T47D (cell line): Measurements from ENCODE around the gene PLA2G12B.
"Not testable (repeated sequence)": the region's sequence is repeated elsewhere in the genome, so short reads cannot be mapped to it uniquely, and the experiment has no call there.

Experiments
- DNase-seq, 2 experiments: peaks; one replicate each; pipeline versions ENCODE4 v3.0.0 to v3.0.0-alpha.2; 2011 to 2012; ENCODE audit warnings: low read depth in 1 of 2, low spot score in 1 of 2
- JUND ChIP-seq: IDR thresholded peaks from 2 replicates; pipeline ENCODE4 v1.6.1; 2012; ENCODE audit warnings: low read depth
- in situ Hi-C: cut with HindIII; loops from 2 replicates; pipeline ENCODE4 v1.10.0; 2016; ENCODE audit warnings: low sequenced_read_pairs, low pct_unique_long_range_greater_than_20kb

The PLA2G12B gene, protein sequence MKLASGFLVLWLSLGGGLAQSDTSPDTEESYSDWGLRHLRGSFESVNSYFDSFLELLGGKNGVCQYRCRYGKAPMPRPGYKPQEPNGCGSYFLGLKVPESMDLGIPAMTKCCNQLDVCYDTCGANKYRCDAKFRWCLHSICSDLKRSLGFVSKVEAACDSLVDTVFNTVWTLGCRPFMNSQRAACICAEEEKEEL

DNA sequence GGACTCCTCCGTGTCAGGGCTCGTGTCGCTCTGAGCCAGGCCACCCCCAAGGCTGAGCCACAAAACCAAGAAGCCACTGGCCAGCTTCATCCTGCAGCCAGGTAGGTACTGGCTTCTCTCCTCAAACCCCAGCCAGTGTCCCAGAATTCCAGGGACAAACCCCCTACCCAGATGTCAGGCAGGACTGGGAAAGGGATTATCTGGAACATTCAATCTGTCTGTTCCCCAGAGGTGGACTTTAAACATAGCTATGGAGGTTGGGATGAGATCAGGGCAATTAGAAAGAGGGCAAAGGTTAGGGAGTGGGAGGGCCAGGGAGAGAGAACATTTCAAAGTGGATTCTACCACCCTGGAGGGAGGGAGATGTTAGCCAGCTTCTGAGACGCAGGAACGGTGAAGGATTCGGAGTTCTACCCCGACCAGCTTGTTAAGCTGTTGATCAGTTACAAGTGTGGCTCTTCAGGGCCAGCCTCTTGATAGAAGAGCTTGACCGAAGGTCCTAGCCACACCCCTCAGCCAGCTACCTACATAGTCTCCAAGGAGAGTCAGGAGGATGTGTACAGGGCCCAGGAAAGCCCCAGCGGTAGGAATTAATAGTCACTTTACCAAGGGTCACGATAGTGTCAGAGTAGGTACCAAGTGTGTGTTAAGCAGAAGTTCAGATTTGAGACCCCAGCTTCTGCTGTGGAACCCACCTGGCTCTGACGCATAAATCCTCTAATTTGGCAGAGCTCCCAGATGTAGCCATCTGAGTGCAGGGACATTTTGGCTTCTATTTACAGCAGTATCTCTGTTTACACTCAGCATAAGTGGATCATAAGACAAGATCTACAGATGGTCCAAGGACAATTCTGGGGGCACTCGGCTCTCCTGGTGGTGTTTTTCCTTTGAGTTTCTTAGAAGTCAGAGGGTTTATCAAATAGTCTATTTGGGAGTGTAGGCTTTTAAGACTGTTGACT, at the start of gene PLA2G12B:
PLA2G12B (minus strand) TSS at position 211 of the 959 bp plus-strand sequence; CDS start at position 90, 121 bp downstream.
- TF ChIP-seq JUND: no peak
- in situ Hi-C loops: no loop called here
- no peak for DNase-seq

GRCh38 chr10:73003822-73004221, 49.2 kb upstream of the PLA2G12B start:
- in situ Hi-C loops: no loop called here
- DNase-seq: no peak
- no peak for TF ChIP-seq JUND

- DNase-seq: no peak
- in situ Hi-C loops: no loop called here
These were observed 46.4 kb upstream of the PLA2G12B start for GRCh38 chr10:73000973-73001372.

DNA sequence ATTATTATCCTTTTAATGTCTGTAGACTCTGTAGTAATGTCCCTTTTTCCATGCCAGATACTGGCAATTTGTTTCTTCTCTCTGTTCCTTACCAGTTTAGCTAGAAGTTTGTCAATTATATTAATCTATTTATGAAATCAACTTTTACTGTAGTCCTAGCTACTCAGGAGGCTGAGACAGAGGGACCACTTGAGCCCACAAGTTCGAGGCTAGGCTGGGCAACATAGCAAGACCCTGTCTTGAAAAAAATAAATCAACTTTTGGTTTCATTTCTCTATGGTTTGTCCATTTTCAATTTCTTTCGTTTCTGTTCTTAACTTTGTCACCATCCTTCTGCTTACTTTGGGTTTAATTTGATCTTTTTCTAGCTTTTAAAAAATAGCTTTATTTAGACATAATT, 42.5 kb upstream of the PLA2G12B start:
- DNase-seq: no peak
- in situ Hi-C loops: no loop called here
- no peak for TF ChIP-seq JUND

More at GRCh38 chr10:73000973-73001372, 46.4 kb upstream of the PLA2G12B start:
- TF ChIP-seq JUND: no peak

- DNase-seq, in situ Hi-C loops: not testable (repeated sequence)
These were observed 40.9 kb upstream of the PLA2G12B start for GRCh38 chr10:72995459-72995858.

DNA sequence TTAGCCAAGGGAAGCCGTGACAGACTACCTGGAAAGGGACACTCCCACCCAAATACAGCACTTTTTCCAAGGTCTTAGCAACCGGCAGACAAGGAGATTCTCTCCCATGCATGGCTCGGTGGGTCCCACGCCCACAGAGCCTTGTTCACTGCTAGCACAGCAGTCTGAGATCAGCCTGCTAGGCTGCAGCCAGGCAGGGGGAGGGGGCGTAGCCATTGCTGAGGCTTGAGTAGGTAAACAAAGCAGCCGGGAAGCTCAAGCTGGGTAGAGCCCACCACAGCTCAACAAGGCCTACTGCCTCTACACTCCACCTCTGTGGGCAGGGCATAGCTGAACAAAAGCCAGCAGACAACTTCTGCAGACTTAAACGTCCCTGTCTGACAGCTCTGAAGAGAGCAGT, 35.2 kb upstream of the PLA2G12B start:
- in situ Hi-C loops, DNase-seq: not testable (repeated sequence)

GRCh38 chr10:72984618-72985017, 30.0 kb upstream of the PLA2G12B start:
- in situ Hi-C loops, DNase-seq: not testable (repeated sequence)

- in situ Hi-C loops: no loop called here
- DNase-seq: no peak
- TF ChIP-seq JUND: no peak
These were observed 27.4 kb upstream of the PLA2G12B start for GRCh38 chr10:72981882-72982529.

DNA sequence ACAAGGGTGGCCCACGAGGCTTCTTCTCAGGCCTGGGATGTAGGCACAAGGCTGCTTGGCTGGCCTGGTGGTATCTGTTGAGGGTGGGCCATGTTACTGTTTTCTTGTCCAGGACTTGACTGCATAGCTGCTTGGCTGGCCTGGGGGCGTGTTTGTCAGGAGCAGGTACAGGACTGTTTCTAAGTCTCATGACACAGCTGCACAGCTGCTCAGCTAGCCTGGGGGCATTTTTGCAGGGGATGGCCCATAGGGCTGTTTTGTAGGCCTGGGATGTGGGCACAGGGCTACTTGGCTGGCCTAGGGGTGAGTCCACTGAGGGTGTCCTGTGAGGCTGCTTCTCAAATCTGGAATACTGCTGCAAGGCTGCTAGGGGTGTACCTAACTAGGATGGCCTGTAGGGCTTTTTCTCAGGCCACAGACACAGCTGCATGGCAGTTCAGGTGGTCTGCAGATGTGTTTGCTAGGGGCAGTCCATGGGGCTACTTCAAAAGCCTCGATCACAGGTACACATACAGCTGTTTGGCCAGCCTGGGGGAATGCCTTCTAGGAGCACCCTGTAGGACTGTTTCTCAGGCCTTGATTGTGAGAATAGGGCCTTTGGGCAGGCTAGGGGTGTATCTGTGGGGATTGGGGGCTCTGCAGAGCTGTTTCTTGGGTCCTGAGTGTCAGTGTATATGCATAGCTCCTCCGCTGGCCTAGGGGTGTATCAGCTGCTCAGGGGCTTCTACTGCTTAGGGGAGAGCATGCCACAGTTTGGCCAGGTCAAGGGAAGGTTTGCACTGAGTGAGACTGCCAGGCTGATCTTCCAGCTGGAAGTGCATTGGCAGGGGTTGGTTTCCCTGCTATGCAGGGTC, 26.6 kb upstream of the PLA2G12B start:
- in situ Hi-C loops: no loop called here
- no peak for TF ChIP-seq JUND
- no peak for DNase-seq

DNA sequence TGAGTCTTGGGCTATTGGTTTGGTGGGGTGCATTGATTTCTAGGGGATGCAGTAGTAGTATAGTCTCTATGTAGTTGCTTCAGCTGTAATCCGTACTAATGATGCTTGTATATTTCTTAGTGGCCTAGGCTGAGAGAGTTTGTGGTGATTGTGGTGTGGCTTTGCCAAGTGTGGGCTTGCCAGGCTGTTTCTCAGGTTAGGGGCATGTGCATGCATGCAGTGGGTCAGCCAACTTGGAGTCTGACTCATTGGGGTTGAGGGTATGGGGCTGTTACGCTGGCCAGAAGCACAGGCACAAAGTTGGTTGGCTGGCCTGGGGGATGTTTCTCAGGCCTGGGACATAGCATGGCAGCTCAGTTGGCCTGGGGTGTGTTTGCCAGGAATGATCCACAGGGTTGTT, 25.7 kb upstream of the PLA2G12B start:
- in situ Hi-C loops: no loop called here
- no peak for TF ChIP-seq JUND
- DNase-seq: no peak

DNA sequence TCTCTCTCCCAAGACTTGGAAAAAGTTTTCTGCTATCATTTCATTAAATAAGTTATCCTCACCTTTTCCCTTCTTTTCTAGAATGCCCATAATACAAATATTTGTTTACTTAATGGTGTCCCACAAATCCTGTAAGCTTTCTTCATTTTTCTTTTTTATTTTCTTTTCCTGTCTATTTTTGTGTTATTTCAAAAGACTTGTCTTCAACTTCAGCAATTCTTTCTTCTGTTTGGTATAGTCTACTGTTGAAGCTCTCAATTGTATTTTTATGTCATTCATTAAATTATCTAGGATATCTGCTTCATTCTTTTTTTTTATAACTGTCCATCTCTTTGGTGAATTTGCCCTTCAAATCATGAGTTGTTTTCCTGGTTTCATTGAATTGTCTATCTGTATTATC, 25.1 kb upstream of the PLA2G12B start:
- TF ChIP-seq JUND: no peak
- DNase-seq: no peak
- in situ Hi-C loops: no loop called here

- no peak for DNase-seq
- in situ Hi-C loops: no loop called here
- TF ChIP-seq JUND: no peak
These were observed 22.3 kb upstream of the PLA2G12B start for GRCh38 chr10:72976886-72977285.
